ENCODE measurements around the gene CES4A.
"Not testable (repeated sequence)": the region's sequence is repeated elsewhere in the genome, so short reads cannot be mapped to it uniquely, and the experiment has no call there.

- TF ChIP-seq CTCF (IDR thresholded peaks at IDR 0.05; ENCODE audit: low read length); EZH2 (IDR thresholded peaks at IDR 0.05; ENCODE audit: borderline replicate concordance, low read length): not testable (repeated sequence)
These were observed 53.1 kb downstream of the CES4A start for GRCh38 chr16:67041520-67041919.
